Activated CD8-positive, alpha-beta T cell treated with anti-CD3 and anti-CD28 coated beads, Interleukin-2, amount 10 ng/mL, durations not matched to agents 7 days and 5 days (primary cell): Measurements from ENCODE around the gene C11orf65. TPM values are rescaled to one million over a fixed set of nuclear protein-coding genes. Genes with fewer than 3 reads are reported as not detected.
"Not testable (repeated sequence)": the region's sequence is repeated elsewhere in the genome, so short reads cannot be mapped to it uniquely, and the experiment has no call there.

Source experiments
- ATAC-seq: fragments of 150-1000 bp; cut with Tn5 transposase; one replicate; pipeline ENCODE4 v1.10.0; 2021; ENCODE audit warnings: moderate library complexity
- CTCF ChIA-PET: fragments of 350-600 bp; sonication (Branson Sonifier 250); formaldehyde crosslinking; loops from one replicate; lab custom pipeline; 2021; ENCODE audit warnings: antibody characterized with exemption; lab: Charles Lee
- POLR2A ChIA-PET: fragments of 350-600 bp; sonication (Branson Sonifier 250); formaldehyde crosslinking; loops from one replicate; lab custom pipeline; 2021; ENCODE audit warnings: antibody characterized with exemption; lab: Charles Lee
- DNase-seq: peaks from one replicate; pipeline ENCODE4 v3.0.0-alpha.2; 2020
- H3K27ac Mint-ChIP-seq: one replicate; pipeline ENCODE4 v1.8.0; 2021; ENCODE audit warnings: mild to moderate bottlenecking, mixed read lengths
- H3K27me3 Mint-ChIP-seq: one replicate; pipeline ENCODE4 v1.8.0; 2021; ENCODE audit warnings: low read depth, mixed read lengths
- H3K36me3 Mint-ChIP-seq: one replicate; pipeline ENCODE4 v1.8.0; 2021; ENCODE audit warnings: low read depth, mixed read lengths
- H3K4me1 Mint-ChIP-seq: one replicate; pipeline ENCODE4 v1.8.0; 2021; ENCODE audit warnings: low read depth, mixed read lengths
- H3K4me3 Mint-ChIP-seq: one replicate; pipeline ENCODE4 v1.8.0; 2021; ENCODE audit warnings: mild to moderate bottlenecking, mixed read lengths
- H3K9me3 Mint-ChIP-seq: one replicate; pipeline ENCODE4 v1.8.0; 2022; ENCODE audit warnings: mixed read lengths; ENCODE audit not compliant: insufficient read depth
- total RNA-seq, 2 experiments: library from RNA; stranded (reverse); gene quantifications; one replicate each; pipeline ENCODE4 v1.2.3, GENCODE V29; 2021

C11orf65 gene
- total RNA-seq, 2 experiments from 2014 or later = 0.74 to 0.83 TPM

- Mint-ChIP-seq H3K9me3 (no peaks in the 10 kb centered on the region), H3K4me3 (peak overlapping the region; percentile 97), H3K27ac (peak overlapping the region; percentile 100), H3K36me3 (peaks cover 5% of the 10 kb centered on the region), H3K27me3 (no peaks in the 10 kb centered on the region), H3K4me1 (peaks cover 18% of the 10 kb centered on the region)
- ChIA-PET CTCF (interaction anchor here (1.5 kb wide), 1 partner anchor 457 kb away, joined by 4 read pairs; the partner anchor contains the start of gene CUL5), POLR2A (interaction anchor here (3.1 kb wide), 1 partner anchor 31 kb away, joined by 16 read pairs; the partner anchor contains the start of gene POGLUT3)
- ATAC-seq (no peak), DNase-seq (no peak)
Measured at GRCh38 chr11:108466405-108466804, 924 bp downstream of the C11orf65 start.

DNA sequence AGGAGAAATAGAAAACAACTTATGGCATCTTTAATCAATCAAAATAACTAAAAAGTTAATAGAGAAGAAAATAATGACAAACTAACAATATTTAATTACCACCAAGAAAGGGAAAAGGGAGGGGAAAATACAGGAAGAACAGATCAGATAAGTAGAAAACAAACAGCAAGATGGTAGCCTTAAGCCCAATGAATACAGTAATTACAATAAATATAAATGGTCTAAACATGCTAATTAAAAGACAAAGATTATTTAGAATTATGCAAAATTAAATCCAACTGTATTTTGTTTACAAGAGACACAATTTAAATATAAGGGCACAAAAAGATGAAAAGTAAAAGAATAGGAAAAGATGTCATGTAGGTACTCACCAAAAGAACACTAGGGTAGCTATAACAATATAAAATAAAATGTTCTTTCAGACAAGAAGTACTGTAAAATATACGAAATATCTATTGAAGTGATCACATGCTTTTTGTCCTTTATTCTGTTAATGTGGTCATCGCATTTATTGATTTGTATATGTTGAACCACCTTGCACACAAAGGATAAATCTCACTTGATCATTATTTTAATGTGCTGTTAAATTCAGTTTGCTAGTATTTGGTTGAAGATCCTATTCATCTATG is 14.0 kb downstream of the C11orf65 start:
- DNase-seq (no peak), ATAC-seq (no peak)
- Mint-ChIP-seq H3K4me1 (peaks cover 4% of the 10 kb centered on the region), H3K27ac (no peak overlapping the region), H3K27me3 (no peaks in the 10 kb centered on the region), H3K9me3 (peaks cover 7% of the 10 kb centered on the region), H3K4me3 (no peak overlapping the region), H3K36me3 (peaks cover 9% of the 10 kb centered on the region)
- POLR2A ChIA-PET = no interaction called here
- CTCF ChIA-PET = no interaction called here

GRCh38 chr11:108441445-108441844 is 25.9 kb downstream of the C11orf65 start:
- DNase-seq, H3K4me1 Mint-ChIP-seq, H3K27ac Mint-ChIP-seq, H3K36me3 Mint-ChIP-seq, H3K9me3 Mint-ChIP-seq, H3K4me3 Mint-ChIP-seq, ATAC-seq, CTCF ChIA-PET, H3K27me3 Mint-ChIP-seq, POLR2A ChIA-PET: not testable (repeated sequence)

DNA sequence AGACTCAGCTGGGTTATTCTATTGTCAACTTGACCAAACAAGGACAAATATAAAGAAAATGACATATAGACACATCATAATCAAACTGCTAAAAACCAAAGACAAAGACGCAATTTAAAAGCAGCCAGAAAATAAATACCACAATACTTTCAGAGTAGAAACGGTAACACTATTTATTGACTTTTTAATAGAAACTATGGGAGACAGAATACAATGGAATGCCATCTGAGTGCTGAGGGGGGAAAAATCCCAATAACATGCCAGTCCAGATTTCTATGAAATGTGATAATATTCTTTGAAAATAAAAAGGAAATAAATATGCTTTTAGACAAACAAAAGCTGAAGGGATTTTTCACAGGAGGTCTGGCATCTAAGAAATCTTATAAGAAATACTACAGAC is 30.7 kb downstream of the C11orf65 start:
- Mint-ChIP-seq H3K27me3 (no peaks in the 10 kb centered on the region), H3K27ac (no peak overlapping the region), H3K4me3 (no peak overlapping the region), H3K36me3 (no peaks in the 10 kb centered on the region), H3K4me1 (no peaks in the 10 kb centered on the region), H3K9me3 (no peaks in the 10 kb centered on the region)
- ChIA-PET CTCF (interaction anchor here (1.1 kb wide), 1 partner anchor 263 kb away, joined by 3 read pairs; no protein-coding TSS in a partner anchor), POLR2A (no interaction called here)
- no peak for DNase-seq
- no peak for ATAC-seq

DNA sequence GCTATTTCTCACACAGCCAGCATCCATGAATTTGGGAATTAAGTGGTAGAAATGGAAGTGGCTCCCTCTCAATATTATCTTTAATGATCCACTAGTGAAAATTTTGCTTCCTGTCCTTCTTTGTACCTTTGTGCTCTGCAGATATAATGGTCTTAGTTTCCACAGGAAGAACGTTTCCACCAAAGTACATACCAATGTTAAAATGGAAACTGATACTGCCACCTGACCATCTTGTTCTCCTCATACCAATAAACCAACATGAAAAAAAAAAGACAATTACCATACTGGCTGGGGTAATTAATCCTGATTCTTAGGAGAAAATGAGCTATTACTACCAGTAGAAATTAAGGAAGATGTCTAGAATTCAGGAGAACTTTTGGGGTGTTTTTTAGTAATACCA is 32.3 kb downstream of the C11orf65 start:
- Mint-ChIP-seq H3K4me1 (no peaks in the 10 kb centered on the region), H3K27me3 (no peaks in the 10 kb centered on the region), H3K27ac (no peak overlapping the region), H3K36me3 (no peaks in the 10 kb centered on the region), H3K9me3 (no peaks in the 10 kb centered on the region), H3K4me3 (no peak overlapping the region)
- POLR2A ChIA-PET = interaction anchor here (0.7 kb wide), 1 partner anchor 9 kb away, joined by 4 read pairs; no protein-coding TSS in a partner anchor
- DNase-seq = no peak
- CTCF ChIA-PET = no interaction called here
- ATAC-seq = no peak

DNA sequence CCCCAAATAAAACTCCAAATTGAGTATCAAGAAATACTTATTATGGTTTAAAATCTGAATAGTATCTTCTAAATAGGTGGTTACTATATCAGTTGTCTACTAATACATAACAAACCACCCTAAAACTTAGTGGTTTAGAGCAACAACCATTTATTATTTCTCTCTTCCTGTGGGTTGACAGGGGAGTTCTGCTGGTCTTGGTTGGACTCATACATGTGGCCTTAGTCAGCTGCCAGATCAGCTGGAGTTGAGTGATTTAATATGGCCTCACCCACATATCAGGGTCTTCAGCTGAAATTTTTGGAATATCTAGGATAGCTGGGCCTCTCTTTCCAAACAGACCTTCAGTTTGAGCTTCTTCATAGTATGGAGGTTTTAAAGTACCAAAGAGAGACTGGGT is 34.5 kb downstream of the C11orf65 start:
- H3K36me3 Mint-ChIP-seq = no peaks in the 10 kb centered on the region
- H3K9me3 Mint-ChIP-seq = no peaks in the 10 kb centered on the region
- no peaks in the 10 kb centered on the region for H3K4me1 Mint-ChIP-seq
- H3K27ac Mint-ChIP-seq = no peak overlapping the region
- H3K27me3 Mint-ChIP-seq = no peaks in the 10 kb centered on the region
- no peak for DNase-seq
- no peak for ATAC-seq
- CTCF ChIA-PET = no interaction called here
- POLR2A ChIA-PET = no interaction called here
- no peak overlapping the region for H3K4me3 Mint-ChIP-seq

GRCh38 chr11:108431997-108432396 is 35.3 kb downstream of the C11orf65 start:
- ChIA-PET POLR2A (no interaction called here), CTCF (no interaction called here)
- ATAC-seq (no peak), DNase-seq (no peak)
- no peak overlapping the region for H3K4me3 Mint-ChIP-seq
- no peaks in the 10 kb centered on the region for H3K27me3 Mint-ChIP-seq
- no peaks in the 10 kb centered on the region for H3K9me3 Mint-ChIP-seq
- H3K4me1 Mint-ChIP-seq = no peaks in the 10 kb centered on the region
- no peak overlapping the region for H3K27ac Mint-ChIP-seq
- H3K36me3 Mint-ChIP-seq = no peaks in the 10 kb centered on the region

DNA sequence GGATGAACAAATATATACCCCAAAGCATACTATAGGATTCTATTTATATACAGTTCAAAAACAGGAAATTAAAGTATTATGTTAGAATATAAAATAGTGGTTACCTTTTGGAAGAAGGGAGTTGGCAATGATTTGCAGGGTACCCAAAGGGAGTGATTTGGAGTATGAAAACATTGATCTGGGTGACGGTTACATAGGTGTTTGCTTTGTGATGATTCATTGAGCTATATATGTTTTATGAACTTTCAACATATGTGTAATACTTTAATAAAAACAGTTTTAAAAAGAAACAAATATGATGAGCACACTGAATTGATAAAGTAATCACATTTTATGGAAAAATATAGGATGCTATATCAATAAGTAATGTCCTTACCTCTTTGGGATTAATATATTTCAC is 36.0 kb downstream of the C11orf65 start:
- CTCF ChIA-PET = no interaction called here
- DNase-seq = no peak
- Mint-ChIP-seq H3K27ac (no peak overlapping the region), H3K27me3 (no peaks in the 10 kb centered on the region), H3K9me3 (no peaks in the 10 kb centered on the region), H3K4me3 (no peak overlapping the region), H3K36me3 (no peaks in the 10 kb centered on the region), H3K4me1 (no peaks in the 10 kb centered on the region)
- ATAC-seq = no peak
- POLR2A ChIA-PET = interaction anchor here (0.6 kb wide), 1 partner anchor 418 kb away, joined by 3 read pairs; no protein-coding TSS in a partner anchor

- H3K27me3 Mint-ChIP-seq, H3K4me3 Mint-ChIP-seq, POLR2A ChIA-PET, H3K27ac Mint-ChIP-seq, H3K4me1 Mint-ChIP-seq, ATAC-seq, H3K36me3 Mint-ChIP-seq, CTCF ChIA-PET: not testable (repeated sequence)
- H3K9me3 Mint-ChIP-seq = peaks cover 17% of the 10 kb centered on the region
- DNase-seq = peak; percentile 29
Measured at GRCh38 chr11:108417551-108417950, 49.8 kb downstream of the C11orf65 start.

DNA sequence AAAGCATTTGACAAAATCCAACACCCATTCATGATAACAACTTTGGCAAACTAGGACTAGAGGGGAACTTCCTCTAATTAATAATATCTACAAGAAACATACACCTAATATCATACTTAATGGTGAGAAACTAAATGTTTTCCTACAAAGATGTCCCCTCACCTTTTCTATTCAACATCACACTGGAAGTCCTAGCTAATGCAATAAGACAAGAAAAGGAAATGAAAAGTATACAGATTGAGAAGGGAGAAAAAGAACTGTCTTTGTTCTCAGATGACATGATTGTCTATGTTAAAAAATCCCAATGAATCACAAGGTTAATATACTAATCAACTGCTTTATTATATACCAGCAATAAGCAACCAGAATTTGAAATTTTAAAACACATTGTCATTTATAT is 52.4 kb downstream of the C11orf65 start:
- ATAC-seq = no peak
- Mint-ChIP-seq H3K4me3 (no peak overlapping the region), H3K9me3 (peaks cover 17% of the 10 kb centered on the region), H3K27ac (no peak overlapping the region), H3K36me3 (no peaks in the 10 kb centered on the region), H3K4me1 (no peaks in the 10 kb centered on the region), H3K27me3 (no peaks in the 10 kb centered on the region)
- ChIA-PET CTCF (no interaction called here), POLR2A (no interaction called here)
- DNase-seq = no peak

DNA sequence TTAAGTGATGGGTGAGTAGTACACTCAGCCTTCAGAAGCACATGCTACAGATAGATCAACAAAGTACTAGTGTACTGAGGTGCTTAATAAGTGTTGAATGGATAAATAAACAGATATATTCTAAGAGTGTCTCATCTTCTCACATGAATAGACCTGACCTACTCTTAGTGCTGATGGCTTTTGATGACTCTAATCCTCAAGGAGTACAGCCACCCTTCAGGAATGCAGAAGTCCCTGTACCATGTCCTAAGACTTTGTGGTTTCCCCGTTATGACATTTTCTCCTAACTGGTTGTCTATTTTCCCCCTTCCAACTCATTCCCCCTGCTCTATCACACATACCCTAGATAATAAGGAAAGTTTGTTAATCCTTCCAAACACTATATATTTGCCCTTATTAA is 61.6 kb downstream of the C11orf65 start:
- ATAC-seq = no peak
- H3K36me3 Mint-ChIP-seq = no peaks in the 10 kb centered on the region
- no peaks in the 10 kb centered on the region for H3K9me3 Mint-ChIP-seq
- H3K4me3 Mint-ChIP-seq = no peak overlapping the region
- H3K27me3 Mint-ChIP-seq = no peaks in the 10 kb centered on the region
- no peak for DNase-seq
- CTCF ChIA-PET = no interaction called here
- no peaks in the 10 kb centered on the region for H3K4me1 Mint-ChIP-seq
- no peak overlapping the region for H3K27ac Mint-ChIP-seq
- POLR2A ChIA-PET = no interaction called here

- Mint-ChIP-seq H3K27ac (no peak overlapping the region), H3K4me3 (no peak overlapping the region), H3K4me1 (no peaks in the 10 kb centered on the region), H3K27me3 (no peaks in the 10 kb centered on the region), H3K9me3 (no peaks in the 10 kb centered on the region), H3K36me3 (no peaks in the 10 kb centered on the region)
- ATAC-seq (no peak), DNase-seq (no peak)
- ChIA-PET CTCF (no interaction called here), POLR2A (no interaction called here)
Measured at GRCh38 chr11:108403052-108403451, 64.3 kb downstream of the C11orf65 start.

DNA sequence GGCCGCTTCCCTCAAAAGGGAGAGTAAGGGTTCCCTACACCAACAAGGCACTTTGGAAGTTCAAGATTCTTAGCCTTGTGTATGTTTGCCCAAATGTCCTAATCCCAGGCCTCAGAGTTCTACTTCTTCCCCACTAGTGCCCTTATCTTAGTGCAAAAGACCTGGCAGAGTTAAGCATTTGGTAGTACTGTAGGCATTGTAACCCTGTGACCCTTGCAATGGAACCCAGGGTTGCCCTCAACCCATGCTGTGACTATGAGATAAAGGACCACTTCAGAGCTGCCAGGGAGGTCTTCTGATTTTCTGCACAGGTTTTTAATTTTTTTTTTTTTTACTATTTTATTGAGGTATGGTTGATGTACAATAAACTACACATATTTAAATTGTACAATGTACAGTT is 65.1 kb downstream of the C11orf65 start:
- H3K4me1 Mint-ChIP-seq = no peaks in the 10 kb centered on the region
- ChIA-PET POLR2A (no interaction called here), CTCF (no interaction called here)

More for the DNA sequence above, 65.1 kb downstream of the C11orf65 start:
- no peaks in the 10 kb centered on the region for H3K9me3 Mint-ChIP-seq
- no peak for DNase-seq
- H3K27me3 Mint-ChIP-seq = no peaks in the 10 kb centered on the region
- ATAC-seq = no peak
- no peak overlapping the region for H3K4me3 Mint-ChIP-seq
- H3K27ac Mint-ChIP-seq = no peak overlapping the region
- H3K36me3 Mint-ChIP-seq = no peaks in the 10 kb centered on the region
